ENCODE measurements around the gene OLIG3.

DNA sequence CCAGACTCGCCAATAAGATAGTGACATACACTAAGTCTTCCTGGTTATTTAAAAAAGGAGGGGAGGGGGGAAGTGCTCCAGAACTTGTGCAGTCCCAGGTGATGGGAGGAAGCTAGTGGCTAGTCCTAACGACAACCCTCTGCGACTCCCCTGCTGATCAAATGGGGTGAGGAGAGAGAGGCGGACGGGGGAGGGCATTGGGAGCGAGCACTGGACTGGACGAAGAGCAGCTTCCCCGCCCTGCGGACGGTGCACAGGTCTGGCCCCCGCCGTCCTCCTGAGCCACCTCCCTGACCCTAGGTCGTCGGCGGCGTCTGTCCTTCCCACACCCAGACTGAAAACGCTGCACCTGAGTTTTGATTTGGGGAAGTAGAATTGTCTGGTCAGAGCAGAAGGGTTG, 2.2 kb upstream of the OLIG3 start:
- TF ChIP-seq, protein P1, sequence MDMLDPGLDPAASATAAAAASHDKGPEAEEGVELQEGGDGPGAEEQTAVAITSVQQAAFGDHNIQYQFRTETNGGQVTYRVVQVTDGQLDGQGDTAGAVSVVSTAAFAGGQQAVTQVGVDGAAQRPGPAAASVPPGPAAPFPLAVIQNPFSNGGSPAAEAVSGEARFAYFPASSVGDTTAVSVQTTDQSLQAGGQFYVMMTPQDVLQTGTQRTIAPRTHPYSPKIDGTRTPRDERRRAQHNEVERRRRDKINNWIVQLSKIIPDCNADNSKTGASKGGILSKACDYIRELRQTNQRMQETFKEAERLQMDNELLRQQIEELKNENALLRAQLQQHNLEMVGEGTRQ (IDR thresholded peaks at IDR 0.05; ENCODE audit: borderline replicate concordance, low read depth, low read length): no peak
- TF ChIP-seq, protein P2, sequence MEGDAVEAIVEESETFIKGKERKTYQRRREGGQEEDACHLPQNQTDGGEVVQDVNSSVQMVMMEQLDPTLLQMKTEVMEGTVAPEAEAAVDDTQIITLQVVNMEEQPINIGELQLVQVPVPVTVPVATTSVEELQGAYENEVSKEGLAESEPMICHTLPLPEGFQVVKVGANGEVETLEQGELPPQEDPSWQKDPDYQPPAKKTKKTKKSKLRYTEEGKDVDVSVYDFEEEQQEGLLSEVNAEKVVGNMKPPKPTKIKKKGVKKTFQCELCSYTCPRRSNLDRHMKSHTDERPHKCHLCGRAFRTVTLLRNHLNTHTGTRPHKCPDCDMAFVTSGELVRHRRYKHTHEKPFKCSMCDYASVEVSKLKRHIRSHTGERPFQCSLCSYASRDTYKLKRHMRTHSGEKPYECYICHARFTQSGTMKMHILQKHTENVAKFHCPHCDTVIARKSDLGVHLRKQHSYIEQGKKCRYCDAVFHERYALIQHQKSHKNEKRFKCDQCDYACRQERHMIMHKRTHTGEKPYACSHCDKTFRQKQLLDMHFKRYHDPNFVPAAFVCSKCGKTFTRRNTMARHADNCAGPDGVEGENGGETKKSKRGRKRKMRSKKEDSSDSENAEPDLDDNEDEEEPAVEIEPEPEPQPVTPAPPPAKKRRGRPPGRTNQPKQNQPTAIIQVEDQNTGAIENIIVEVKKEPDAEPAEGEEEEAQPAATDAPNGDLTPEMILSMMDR (IDR thresholded peaks at IDR 0.05): no peak
- TF ChIP-seq, protein P3, sequence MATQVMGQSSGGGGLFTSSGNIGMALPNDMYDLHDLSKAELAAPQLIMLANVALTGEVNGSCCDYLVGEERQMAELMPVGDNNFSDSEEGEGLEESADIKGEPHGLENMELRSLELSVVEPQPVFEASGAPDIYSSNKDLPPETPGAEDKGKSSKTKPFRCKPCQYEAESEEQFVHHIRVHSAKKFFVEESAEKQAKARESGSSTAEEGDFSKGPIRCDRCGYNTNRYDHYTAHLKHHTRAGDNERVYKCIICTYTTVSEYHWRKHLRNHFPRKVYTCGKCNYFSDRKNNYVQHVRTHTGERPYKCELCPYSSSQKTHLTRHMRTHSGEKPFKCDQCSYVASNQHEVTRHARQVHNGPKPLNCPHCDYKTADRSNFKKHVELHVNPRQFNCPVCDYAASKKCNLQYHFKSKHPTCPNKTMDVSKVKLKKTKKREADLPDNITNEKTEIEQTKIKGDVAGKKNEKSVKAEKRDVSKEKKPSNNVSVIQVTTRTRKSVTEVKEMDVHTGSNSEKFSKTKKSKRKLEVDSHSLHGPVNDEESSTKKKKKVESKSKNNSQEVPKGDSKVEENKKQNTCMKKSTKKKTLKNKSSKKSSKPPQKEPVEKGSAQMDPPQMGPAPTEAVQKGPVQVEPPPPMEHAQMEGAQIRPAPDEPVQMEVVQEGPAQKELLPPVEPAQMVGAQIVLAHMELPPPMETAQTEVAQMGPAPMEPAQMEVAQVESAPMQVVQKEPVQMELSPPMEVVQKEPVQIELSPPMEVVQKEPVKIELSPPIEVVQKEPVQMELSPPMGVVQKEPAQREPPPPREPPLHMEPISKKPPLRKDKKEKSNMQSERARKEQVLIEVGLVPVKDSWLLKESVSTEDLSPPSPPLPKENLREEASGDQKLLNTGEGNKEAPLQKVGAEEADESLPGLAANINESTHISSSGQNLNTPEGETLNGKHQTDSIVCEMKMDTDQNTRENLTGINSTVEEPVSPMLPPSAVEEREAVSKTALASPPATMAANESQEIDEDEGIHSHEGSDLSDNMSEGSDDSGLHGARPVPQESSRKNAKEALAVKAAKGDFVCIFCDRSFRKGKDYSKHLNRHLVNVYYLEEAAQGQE (IDR thresholded peaks at IDR 0.05; ENCODE audit: low read depth, low read length): no peak
- no peak for TF ChIP-seq GABPA (IDR thresholded peaks at IDR 0.05; ENCODE audit: low read depth)
- TF ChIP-seq ELF1 (IDR thresholded peaks at IDR 0.05): no peak
- TF ChIP-seq FOSL2 (IDR thresholded peaks at IDR 0.05; ENCODE audit: borderline replicate concordance, low read depth): no peak
- TF ChIP-seq CHD2 (IDR thresholded peaks at IDR 0.05; ENCODE audit: low read length, partially characterized antibody): no peak
- TF ChIP-seq POLR2AphosphoS5 (IDR thresholded peaks at IDR 0.05; ENCODE audit: low read depth, low read length): no peak
- no peak for TF ChIP-seq EZH2phosphoT487 (IDR thresholded peaks at IDR 0.05; ENCODE audit: borderline replicate concordance, low read depth)
- TF ChIP-seq, protein P4, sequence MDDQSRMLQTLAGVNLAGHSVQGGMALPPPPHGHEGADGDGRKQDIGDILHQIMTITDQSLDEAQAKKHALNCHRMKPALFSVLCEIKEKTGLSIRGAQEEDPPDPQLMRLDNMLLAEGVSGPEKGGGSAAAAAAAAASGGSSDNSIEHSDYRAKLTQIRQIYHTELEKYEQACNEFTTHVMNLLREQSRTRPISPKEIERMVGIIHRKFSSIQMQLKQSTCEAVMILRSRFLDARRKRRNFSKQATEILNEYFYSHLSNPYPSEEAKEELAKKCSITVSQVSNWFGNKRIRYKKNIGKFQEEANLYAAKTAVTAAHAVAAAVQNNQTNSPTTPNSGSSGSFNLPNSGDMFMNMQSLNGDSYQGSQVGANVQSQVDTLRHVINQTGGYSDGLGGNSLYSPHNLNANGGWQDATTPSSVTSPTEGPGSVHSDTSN (IDR thresholded peaks at IDR 0.05): no peak
- no peak for TF ChIP-seq FOXM1 (IDR thresholded peaks at IDR 0.05; ENCODE audit: low read depth)
- TF ChIP-seq EP300 (IDR thresholded peaks at IDR 0.05; ENCODE audit: borderline replicate concordance in 1 of 2, low read depth in 1 of 2, low read length in 1 of 2): no peak
